Activated CD8-positive, alpha-beta memory T cell treated with anti-CD3 and anti-CD28 coated beads, Interleukin-2, amount 50 U/mL, for 1 hour (primary cell): ENCODE measurements around the gene ARHGAP44.

Source experiments
- DNase-seq: peaks from one replicate; pipeline ENCODE4 v3.0.0-alpha.2; 2020; ENCODE audit errors: extremely low read depth

ARHGAP44 gene

DNA sequence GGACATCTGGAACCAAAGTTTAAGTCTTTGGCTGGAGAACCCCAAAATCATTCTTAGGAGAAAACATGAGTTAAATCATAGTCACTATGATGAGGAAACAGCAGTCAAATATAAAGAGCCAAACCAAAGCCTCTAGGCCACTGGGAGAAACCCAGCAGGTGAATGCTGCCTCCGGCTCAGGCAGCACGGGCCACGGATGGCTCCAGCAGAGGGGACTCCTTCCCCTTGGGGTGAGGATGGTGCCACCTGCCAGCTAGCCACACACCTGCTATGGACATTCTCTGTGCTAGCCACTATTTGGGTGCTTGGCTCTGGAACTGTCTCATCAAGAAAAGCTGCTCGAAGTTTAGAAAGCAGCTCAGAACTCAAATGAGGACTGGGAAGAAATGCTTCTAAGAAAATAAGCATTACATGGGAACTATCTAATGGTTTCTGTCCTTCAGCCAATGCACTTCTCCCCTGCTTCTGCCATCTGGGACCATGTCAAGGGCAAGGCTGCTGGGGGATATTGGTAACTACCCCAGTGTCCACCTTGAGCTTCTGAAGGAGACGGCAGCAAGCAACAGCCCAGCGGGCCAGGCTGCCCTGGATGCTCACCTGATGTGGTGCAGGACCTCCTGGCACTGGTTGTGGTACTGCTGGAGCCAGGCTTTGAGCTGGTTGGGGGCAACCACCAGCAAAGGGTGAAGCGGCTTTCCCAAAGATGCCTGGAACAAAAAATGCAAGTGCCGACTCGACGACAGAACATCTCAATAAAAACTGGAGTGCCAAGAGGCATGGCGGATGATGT is 206.0 kb downstream of the ARHGAP44 start:
- no peak for DNase-seq

DNA sequence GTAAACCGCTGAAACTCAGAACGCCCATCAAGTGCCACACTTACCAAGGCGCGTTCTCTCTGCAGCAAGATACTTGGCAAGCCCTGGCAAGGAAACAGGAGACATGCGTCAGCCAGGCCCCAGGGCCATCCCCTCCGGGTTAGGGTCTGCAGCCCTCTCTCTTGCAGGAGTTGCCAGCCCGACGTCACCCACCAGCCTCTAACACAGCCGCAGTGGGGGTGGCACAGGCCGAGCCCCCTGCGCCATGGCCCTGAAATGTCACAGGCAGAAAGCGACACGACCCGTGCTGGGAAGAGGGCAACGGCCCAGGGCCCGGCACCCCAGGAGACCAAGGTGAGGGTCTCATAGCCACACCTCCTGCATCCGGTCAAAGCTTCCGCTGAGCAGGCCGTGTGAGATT is 206.6 kb downstream of the ARHGAP44 start:
- DNase-seq: no peak

DNA sequence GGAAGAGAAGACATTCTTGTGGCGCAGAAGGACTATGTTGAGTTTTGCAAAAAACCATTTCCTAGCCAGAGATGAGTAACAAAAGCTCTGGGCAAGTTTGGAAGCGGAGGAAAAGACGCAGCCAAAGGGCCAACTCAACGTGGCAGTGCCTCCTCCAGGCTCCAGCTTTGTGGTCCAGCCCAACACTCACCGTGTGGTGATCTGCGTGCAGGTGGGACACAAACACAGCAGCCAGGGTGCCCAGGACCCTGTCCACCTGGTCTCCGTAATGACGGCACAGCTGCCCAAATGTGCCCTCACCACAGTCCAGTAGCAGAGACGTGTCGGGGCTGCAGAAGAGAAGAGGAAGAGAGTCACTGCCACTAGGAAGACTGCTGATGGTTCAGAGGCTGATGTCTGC is 207.1 kb downstream of the ARHGAP44 start:
- DNase-seq: no peak

GRCh38 chr17:12996941-12997340 is 207.6 kb downstream of the ARHGAP44 start:
- no peak for DNase-seq

DNA sequence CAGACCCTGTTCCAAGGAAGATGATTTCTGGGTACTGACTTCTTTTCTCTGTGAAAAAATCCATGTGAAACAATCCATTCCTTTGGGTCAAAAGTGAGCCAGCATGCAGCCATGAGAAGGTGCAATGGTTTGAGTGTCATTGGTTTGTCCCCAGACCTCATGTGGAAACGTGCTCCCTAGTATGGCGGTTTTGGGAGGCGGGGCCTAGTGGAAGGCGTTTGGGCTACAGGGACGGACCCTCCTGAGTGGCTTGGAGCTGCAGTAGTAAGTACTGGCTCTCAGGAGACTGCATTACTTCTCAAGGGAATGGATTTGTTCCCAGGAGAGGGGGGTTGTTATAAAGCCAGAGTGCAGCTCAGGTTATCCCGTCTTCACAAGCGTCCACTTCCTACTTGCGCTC is 209.2 kb downstream of the ARHGAP44 start:
- DNase-seq: no peak

DNA sequence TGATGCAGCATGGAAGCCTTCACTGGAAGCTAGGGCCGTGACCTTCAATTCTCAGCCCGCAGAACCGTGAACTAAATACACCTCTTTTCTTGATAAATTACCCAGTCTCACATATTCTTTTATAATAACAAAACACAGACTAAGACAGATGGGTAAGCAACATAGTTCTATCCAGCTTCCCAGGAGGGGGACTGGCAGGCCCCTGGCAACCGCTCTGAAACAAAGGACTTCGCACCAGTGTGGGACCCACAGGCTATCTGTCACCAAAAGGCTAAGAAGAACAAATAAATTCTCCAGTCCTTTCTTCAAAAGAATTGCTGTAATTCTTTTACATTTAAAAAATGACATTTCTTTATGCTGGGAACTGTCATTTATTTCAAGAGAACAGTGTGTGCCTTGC is 209.6 kb downstream of the ARHGAP44 start:
- no peak for DNase-seq

GRCh38 chr17:13000561-13000960 is 211.3 kb downstream of the ARHGAP44 start:
- DNase-seq: no peak

DNA sequence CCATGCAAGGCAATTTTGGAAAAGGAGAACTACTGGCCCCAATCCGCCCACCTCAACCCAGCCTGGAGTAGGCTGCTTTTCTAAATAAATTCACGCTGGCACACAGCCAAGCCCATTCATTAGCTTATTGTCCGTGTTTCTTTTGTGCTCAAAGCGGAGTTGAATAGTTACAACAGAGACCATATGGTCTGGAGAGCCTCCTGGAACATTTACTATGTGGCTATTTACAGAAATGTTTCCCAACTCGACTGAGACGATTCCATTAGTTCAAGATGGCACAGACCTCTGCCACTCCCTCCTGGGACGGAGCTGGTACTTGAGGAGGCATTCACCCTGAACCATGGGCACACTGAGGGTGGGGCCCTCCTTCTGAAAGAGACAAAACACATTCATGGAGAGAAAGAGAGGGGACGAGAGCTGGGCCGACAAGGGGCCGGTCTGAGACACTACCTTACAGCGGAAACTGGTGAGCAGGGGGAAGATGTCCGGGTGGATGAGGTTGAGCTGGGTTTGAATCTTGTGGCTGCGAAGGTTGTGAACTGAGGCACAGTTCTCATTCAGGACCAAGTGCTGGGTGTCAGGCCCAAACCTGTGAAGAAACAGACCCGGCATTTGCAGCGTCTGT is 212.8 kb downstream of the ARHGAP44 start:
- DNase-seq: no peak

DNA sequence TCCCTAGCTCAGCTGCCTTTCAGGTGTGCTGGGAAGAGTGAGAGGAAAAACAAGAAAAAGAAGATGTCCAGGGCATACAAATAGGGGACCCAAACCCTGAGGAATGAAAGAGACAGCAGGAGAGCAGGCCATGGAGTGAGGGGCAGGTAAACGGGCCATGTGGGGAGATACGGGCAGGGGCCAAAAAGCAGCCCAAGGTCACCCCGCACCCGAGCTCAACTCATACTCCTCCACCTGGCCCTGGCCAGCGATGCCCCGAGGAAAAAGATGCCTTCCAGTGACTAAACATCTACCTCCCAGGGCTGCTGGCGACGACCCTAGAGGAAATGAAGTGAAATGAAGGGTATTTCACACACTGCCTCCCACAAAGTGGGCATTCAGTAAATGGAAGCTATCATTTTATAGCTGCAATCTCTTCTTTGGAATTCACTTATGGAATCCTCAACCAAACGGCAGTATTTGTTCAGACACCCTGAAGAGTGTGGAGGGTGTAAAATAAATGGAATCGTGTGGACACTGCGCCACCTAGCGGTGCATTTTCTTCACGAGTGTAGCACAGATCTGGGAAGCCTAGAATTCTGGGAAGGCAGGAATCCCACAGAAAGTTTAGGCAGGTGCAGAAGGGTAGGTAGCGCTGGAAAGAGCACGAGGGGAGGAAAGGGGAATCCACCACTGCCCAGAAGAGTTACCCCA is 213.6 kb downstream of the ARHGAP44 start:
- DNase-seq: no peak

DNA sequence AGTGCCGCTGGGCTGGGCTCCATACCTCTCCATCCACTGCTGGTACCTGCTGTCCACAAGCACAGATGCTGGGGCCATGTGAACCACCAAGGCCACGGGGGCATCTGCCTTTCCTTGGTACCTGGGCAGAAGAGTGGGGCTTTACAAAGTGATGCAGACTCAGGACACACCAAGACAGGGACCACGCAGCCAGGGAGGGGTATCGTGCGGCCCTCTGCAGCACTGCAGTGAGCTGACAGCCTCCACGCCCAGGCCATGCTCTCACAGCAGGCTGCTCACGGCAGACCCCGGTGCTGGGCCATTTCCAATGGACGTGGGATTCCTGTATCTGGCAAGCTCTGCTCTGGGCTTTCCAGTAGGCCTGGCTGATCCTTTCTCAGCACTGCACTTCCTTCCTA is 214.2 kb downstream of the ARHGAP44 start:
- no peak for DNase-seq

DNA sequence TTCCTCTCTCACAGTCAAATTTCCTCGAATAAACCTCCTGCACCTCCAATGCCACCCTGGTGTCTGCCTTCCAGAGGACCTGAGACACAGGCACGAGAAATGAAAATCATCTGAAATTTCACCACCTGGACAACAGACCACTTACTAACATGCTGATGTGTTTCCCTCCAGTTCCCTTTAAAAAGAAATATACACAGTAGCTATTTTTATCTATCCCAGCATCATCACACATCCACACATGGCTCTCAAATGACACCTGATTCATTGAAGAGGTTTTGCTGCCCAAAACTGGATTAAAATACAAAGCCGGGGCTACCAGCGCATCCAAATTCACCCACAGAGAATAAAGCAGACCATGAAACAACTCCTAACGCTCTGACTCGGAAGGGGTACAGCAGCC is 214.6 kb downstream of the ARHGAP44 start:
- no peak for DNase-seq

DNA sequence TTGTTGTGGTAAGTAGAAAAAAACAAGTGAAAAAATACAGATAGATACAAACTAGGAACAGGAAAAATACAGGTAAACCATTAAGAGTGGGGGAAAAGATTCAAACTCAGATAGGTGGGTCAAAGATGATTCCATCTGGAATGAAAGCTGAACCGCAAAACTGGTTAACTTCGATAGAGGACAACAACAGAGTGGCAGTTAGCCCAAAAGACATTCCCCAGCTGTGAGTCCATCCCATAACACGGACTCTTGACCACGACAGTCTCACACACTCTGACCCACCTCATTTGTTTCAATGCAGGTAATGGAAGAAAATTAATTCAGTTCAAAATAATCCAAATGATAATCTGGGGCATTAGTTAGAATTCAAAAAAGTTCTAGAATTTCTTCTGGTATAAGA is 215.0 kb downstream of the ARHGAP44 start:
- DNase-seq: no peak

DNA sequence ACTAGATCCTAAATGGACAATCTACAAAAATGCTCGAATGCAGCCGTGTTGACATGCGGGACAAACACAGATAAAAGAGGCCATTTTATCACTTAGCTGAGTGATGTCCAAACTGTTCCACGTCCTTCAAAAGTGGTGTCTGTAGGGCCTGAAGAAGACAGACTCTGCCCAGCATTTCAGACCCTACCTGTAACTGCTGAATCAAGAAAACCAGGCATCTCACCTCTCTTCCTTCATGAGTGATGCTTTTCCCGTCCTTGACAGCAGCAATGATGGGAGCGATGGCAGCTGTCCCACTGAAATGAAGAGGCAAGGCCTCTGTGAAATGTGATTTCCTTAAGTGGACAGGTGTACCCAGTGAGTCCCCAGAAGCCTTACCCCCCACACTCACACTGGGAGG is 216.2 kb downstream of the ARHGAP44 start:
- DNase-seq: no peak

DNA sequence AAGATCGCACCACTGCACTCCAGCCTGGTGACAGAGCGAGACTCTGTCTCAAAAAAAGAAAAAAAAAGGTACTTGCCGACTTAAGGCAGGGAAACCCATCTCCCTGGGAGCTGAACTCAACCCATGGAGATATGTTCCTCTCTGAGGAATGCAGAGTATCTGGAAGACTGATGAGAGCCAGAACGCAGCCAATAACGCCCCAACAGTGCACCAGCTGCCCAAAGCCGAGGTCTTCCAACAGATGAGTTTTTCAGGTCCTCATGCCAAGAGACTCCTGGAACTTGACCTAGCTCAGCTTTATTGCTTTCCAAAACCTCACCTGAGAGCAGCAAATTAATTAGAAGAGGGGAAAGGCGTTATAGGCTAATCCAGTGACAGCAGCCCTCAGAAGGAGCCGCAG is 219.2 kb downstream of the ARHGAP44 start:
- DNase-seq: no peak

DNA sequence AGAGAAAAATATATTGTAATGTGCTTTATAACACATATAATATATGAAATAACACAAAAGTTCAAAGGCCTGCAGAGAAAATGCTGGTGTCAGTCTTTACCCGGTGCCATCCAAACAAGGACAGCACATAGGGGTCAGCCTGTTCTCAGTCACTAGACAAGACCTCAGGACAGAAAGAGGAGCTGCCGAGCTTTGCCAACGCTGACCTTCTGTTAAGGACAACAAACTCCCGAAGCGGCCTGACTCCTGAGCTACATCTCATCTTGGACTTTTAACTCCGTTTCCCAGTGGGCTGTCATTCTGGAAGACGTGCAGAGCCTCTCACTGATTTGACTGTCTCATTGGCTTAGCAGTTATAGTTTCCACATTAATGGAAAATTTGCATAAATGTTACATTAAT is 221.7 kb downstream of the ARHGAP44 start:
- no peak for DNase-seq

GRCh38 chr17:13014801-13015200 is 225.5 kb downstream of the ARHGAP44 start:
- DNase-seq: no peak

DNA sequence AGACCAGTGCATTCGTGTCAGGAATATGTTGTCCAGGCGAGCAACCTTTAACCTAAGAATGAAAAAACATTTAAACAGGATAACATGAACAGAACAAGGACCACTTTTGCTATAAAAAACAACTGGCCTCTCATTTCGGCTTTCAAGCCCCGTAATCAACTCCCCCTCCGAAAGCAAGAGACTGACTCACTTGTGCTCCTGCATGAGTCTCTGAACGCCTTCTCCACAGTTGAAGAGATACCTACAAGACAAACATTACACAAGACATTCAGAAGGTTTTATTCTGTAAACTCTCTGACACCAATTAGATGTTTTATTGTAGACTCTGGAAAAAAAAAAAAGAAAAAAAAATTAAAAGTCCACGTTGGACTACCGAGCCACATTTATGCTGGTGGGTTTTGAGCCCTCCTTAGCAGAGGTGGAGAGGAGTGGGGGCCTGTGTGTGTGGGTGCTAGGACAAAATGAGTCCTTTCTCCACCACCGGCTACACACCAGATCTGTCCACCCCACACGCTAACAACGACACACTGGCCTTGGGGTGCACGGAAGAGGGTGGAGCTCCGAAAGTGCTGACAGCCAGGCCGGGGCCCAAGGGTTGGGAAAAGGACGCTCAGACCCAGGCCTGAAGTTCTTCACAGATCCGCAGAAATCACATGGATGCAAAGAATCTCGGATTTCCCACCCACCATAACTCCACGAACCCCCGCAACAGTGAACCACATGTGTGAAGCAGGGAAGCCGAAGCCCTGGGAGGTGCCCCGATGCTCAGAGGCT is 227.8 kb downstream of the ARHGAP44 start:
- no peak for DNase-seq

- DNase-seq: peak; percentile 92
Measured at GRCh38 chr17:13017655-13018459, 228.6 kb downstream of the ARHGAP44 start, which contains the start of gene ELAC2. Gene ELAC2, minus strand, starts transcription at chr17:13018027. Its CDS starts 80 bp downstream, at chr17:13017947.

DNA sequence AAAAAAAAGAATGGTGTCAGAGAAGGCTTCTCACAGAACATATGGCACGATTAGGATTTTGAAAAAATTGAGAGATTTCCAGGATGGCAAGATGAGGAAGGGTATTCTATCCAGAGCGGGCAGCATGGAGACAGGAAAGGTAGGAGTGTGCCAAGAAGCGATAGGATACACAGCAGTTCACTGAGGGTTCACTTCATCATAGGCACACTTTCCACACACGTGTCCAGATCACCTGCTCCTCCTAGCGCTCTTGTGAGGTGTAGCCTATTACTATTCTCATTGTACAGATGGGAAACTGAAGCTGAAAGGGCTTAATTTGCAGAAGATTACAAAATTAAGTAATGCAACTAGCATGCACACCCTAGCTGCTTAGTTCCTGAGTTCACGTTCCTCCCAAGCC is 234.7 kb downstream of the ARHGAP44 start:
- DNase-seq: no peak

DNA sequence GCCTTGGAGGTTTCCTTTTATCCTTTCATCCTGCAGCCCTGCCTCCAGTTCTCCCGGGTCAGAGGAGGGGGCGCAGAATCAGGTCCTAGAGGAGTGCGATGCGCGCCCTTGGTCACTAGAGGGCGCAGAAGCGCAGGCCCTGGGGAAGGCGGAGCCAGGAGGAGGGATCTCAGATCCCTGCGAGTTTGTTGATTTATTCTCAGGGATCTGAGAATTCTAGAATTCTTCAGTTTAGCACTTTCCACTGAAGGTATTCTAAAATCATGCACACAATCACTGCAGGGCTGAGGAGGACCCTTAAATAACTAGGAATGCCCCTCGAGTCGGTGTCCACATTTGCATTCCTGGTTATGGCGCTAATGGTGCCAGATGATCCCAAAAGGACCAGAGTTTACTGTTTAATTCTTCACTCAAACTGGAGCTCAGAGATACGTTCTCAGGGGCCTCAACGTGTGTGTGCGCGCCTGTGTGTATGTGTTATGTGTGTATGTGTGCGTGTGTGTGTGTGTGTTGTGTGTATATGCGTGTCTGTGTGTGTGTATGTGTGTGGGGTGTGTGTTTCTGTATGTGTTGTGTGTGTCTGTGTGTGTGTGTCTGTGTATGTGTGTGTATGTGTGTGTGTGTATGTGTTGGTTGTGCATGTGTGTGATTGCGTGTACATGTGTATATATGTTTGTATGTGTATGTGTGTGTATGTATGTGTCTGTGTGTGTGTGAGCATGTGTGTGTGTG is 235.4 kb downstream of the ARHGAP44 start:
- no peak for DNase-seq

- no peak for DNase-seq
Measured at GRCh38 chr17:13025258-13025627, 235.9 kb downstream of the ARHGAP44 start.
